MM.1S (cell line): ENCODE results near the gene NUBP2.

ENCODE experiments used
- DNase-seq: peaks from one replicate; pipeline ENCODE4 v3.0.0-alpha.2; 2015
- H2AFZ ChIP-seq: fragments of 300-600 bp; sonication (generic); 2 replicates; pipeline ENCODE4 v1.6.0; 2016; ENCODE audit warnings: antibody characterized with exemption, low read length
- H3F3A ChIP-seq: fragments of 300-600 bp; sonication (generic); 2 replicates; pipeline ENCODE4 v1.6.1; 2016; ENCODE audit warnings: mild to moderate bottlenecking, antibody characterized with exemption, low read length, moderate library complexity, mixed read lengths; ENCODE audit not compliant: insufficient read depth
- H3K27ac ChIP-seq: fragments of 300-600 bp; sonication (generic); 2 replicates; pipeline ENCODE4 v1.5.1; 2016; ENCODE audit warnings: mild to moderate bottlenecking, low read length
- H3K27me3 ChIP-seq: fragments of 300-600 bp; sonication (generic); replicated peaks from 2 replicates; pipeline ENCODE4 v1.6.0; 2016; ENCODE audit warnings: low read length; ENCODE audit not compliant: insufficient read depth
- H3K36me3 ChIP-seq: fragments of 300-600 bp; sonication (generic); replicated peaks from 2 replicates; pipeline ENCODE4 v1.6.1; 2016; ENCODE audit warnings: mild to moderate bottlenecking, low read length, mixed read lengths; ENCODE audit not compliant: insufficient read depth
- H3K4me1 ChIP-seq: fragments of 300-600 bp; sonication (generic); 2 replicates; pipeline ENCODE4 v1.6.1; 2016; ENCODE audit warnings: low read length, mixed read lengths
- H3K4me2 ChIP-seq: fragments of 300-600 bp; sonication (generic); 2 replicates; pipeline ENCODE4 v1.6.0; 2016; ENCODE audit warnings: low read depth, low read length
- H3K4me3 ChIP-seq: fragments of 300-600 bp; sonication (generic); 2 replicates; pipeline ENCODE4 v1.5.1; 2016; ENCODE audit warnings: low read length, mixed read lengths
- H3K79me2 ChIP-seq: fragments of 300-600 bp; sonication (generic); 2 replicates; pipeline ENCODE4 v1.6.1; 2016; ENCODE audit warnings: mixed run types, low read length, mixed read lengths
- H3K9ac ChIP-seq: fragments of 300-600 bp; sonication (generic); 2 replicates; pipeline ENCODE4 v1.6.1; 2016; ENCODE audit warnings: low read length, mixed read lengths
- H3K9me2 ChIP-seq: fragments of 300-600 bp; sonication (generic); replicated peaks from 2 replicates; pipeline ENCODE4 v1.6.1; 2016; ENCODE audit warnings: mild to moderate bottlenecking, low read length, mixed read lengths; ENCODE audit not compliant: insufficient read depth
- H3K9me3 ChIP-seq: fragments of 300-600 bp; sonication (generic); replicated peaks from 2 replicates; pipeline ENCODE4 v1.6.1; 2016; ENCODE audit warnings: mild to moderate bottlenecking, low read length, mixed read lengths; ENCODE audit not compliant: insufficient read depth
- H4K20me1 ChIP-seq: fragments of 300-600 bp; sonication (generic); 2 replicates; pipeline ENCODE4 v1.6.1; 2016; ENCODE audit warnings: mild to moderate bottlenecking, low read length, moderate library complexity, mixed read lengths; ENCODE audit not compliant: insufficient read depth
- CTCF ChIP-seq: fragments of 300-600 bp; sonication (generic); IDR thresholded peaks from 2 replicates; pipeline ENCODE4 v1.5.1; 2016; ENCODE audit warnings: antibody characterized with exemption, low read length, mixed read lengths
- EZH2 ChIP-seq: fragments of 300-600 bp; sonication (generic); optimal IDR thresholded peaks from 2 replicates; pipeline ENCODE3; 2017; ENCODE audit warnings: low read depth, mild to moderate bottlenecking, antibody characterized with exemption, low read length, mixed read lengths
- EZH2phosphoT487 ChIP-seq: fragments of 300-600 bp; sonication (generic); IDR thresholded peaks from 2 replicates; pipeline ENCODE4 v1.6.1; 2018; ENCODE audit warnings: antibody characterized with exemption, low read length

The NUBP2 gene

GRCh38 chr16:1834096-1834495, 51.3 kb downstream of the NUBP2 start:
- no peaks in the 10 kb centered on the region for H3K9me3 ChIP-seq
- H3K27ac ChIP-seq: no peak overlapping the region
- H4K20me1 ChIP-seq: no peaks in the 10 kb centered on the region
- peaks cover 2% of the 10 kb centered on the region; the same call in 1 of the 2 replicates for H3K4me1 ChIP-seq
- no peak overlapping the region for H3K4me2 ChIP-seq
- H3F3A ChIP-seq: no peaks in the 10 kb centered on the region
- H3K36me3 ChIP-seq: no peaks in the 10 kb centered on the region
- H3K9me2 ChIP-seq: no peaks in the 10 kb centered on the region
- no peaks in the 10 kb centered on the region for H3K27me3 ChIP-seq
- H2AFZ ChIP-seq: no peak overlapping the region
- no peak overlapping the region for H3K9ac ChIP-seq
- no peak for TF ChIP-seq EZH2
- TF ChIP-seq EZH2phosphoT487: no peak
- TF ChIP-seq CTCF: no peak
- no peak for DNase-seq
- H3K79me2 ChIP-seq: peaks cover 4% of the 10 kb centered on the region
- H3K4me3 ChIP-seq: no peak overlapping the region
